Sigmoid colon (tissue), 4 donors: ENCODE results near the gene BTK.
A peak's percentile ranks its signal among the peaks of the same experiment; 100 is the strongest.

Experiments used
- EP300 ChIP-seq, 4 donors: sonication (generic); formaldehyde crosslinking; IDR thresholded peaks; one replicate each; pipeline ENCODE4 v1.6.1; 2017; ENCODE audit warnings: antibody characterized with exemption in 4 of 4
- POLR2A ChIP-seq, 2 donors: fragments of 450-650 bp; IDR thresholded peaks; one replicate each; pipeline ENCODE4 v1.6.1; 2016; ENCODE audit warnings: antibody characterized with exemption in 2 of 2, mild to moderate bottlenecking in 2 of 2, moderate library complexity in 2 of 2
- TF ChIP-seq, protein P1 (sequence below), 4 experiments: fragments of 450-650 bp in 3 of 4; fragments of 200-600 bp in 1 of 4; IDR thresholded peaks; one replicate each; pipeline ENCODE4 v1.5.1; 2016 to 2019; ENCODE audit warnings: antibody characterized with exemption in 4 of 4, mild to moderate bottlenecking in 3 of 4, moderate library complexity in 2 of 4

DNA sequence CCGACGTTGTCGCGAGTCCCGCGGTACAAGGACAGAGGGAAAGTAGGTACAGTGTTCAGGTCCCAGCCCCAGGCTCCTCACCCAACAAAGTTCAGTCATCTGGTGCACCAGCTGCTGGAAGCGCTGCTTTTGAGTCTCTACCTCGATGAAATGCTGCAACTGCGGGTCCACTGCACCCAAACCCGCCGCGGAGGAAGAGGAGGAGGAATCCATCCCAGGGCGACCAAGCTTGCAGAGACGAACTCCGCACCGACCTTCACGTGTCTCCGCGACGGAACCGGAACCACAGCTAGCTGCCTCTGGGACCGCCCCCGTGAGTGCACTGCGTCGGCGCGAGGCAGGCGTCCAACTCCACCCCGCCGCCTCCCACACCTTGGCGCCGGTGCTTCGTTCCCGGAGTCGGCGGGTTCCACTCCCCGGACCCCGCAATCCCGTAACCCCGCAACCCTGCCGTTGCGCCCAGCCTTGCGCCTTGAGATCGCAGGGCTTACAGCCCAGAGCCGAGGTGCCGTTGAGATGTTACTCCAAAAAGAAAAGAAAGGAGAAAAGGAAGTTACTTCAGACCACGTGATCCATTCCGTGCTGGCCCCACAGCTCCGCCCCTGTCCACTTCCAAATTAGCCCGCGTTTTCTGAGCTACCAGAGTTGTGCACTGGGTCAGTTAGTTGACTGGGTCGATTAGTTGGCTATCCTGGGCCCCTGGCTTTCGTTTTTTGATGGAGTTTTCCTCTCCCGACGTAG lies 37.4 kb downstream of the BTK start, which contains the start of gene TIMM8A:
- TF ChIP-seq EP300 (IDR thresholded peaks at IDR 0.05) (no peak), POLR2A (IDR thresholded peaks at IDR 0.05) (peak in 1 of 2 donors; percentile 19)
- TF ChIP-seq, protein P1, sequence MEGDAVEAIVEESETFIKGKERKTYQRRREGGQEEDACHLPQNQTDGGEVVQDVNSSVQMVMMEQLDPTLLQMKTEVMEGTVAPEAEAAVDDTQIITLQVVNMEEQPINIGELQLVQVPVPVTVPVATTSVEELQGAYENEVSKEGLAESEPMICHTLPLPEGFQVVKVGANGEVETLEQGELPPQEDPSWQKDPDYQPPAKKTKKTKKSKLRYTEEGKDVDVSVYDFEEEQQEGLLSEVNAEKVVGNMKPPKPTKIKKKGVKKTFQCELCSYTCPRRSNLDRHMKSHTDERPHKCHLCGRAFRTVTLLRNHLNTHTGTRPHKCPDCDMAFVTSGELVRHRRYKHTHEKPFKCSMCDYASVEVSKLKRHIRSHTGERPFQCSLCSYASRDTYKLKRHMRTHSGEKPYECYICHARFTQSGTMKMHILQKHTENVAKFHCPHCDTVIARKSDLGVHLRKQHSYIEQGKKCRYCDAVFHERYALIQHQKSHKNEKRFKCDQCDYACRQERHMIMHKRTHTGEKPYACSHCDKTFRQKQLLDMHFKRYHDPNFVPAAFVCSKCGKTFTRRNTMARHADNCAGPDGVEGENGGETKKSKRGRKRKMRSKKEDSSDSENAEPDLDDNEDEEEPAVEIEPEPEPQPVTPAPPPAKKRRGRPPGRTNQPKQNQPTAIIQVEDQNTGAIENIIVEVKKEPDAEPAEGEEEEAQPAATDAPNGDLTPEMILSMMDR (IDR thresholded peaks at IDR 0.05), result no peak
